Measurements from ENCODE around the gene ESR1.

DNA sequence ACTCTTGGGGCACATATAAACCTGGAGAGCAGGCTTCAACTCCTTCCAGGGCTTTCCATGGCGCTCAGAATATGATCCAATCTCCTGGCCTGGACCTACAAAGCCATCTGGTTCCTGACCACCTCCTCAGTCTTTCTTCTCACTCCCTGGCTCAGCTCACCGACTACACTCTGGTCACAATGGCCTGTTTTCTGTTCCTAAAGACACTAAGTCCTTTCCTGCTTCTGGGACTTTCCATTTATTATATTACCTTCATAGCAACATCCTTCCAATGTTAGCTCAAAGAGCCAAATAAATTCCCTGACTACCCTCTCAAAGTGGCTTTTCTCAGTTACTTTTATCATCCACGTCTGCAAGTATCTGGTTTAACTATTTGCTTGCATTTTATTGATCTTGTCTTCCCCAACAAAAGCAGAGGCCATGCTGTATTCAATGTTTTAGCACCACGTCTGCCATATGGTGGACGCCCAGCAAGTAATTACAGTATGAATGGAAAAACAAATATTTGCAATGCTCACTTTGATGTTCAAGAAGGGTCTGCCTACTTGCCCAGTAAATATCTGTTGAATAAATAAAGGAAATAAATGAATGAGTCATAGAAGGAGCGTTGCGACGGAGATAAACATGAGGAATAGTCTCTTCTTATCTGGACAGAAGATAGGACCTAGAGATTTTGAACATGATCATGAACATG, 328.4 kb downstream of the ESR1 start:
- TF ChIP-seq, protein P1, sequence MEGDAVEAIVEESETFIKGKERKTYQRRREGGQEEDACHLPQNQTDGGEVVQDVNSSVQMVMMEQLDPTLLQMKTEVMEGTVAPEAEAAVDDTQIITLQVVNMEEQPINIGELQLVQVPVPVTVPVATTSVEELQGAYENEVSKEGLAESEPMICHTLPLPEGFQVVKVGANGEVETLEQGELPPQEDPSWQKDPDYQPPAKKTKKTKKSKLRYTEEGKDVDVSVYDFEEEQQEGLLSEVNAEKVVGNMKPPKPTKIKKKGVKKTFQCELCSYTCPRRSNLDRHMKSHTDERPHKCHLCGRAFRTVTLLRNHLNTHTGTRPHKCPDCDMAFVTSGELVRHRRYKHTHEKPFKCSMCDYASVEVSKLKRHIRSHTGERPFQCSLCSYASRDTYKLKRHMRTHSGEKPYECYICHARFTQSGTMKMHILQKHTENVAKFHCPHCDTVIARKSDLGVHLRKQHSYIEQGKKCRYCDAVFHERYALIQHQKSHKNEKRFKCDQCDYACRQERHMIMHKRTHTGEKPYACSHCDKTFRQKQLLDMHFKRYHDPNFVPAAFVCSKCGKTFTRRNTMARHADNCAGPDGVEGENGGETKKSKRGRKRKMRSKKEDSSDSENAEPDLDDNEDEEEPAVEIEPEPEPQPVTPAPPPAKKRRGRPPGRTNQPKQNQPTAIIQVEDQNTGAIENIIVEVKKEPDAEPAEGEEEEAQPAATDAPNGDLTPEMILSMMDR (optimal IDR thresholded peaks at IDR 0.05 in 1 of 3, IDR thresholded peaks at IDR 0.05 in 1 of 3, conservative IDR thresholded peaks at IDR 0.05 in 1 of 3; ENCODE audit: extremely low read depth in 1 of 3, insufficient read depth in 2 of 3, low read length in 3 of 3): no peak
- TF ChIP-seq EZH2 (IDR thresholded peaks at IDR 0.05; ENCODE audit: low read length): no peak

Measured in keratinocyte (primary cell).